ENCODE measurements around the gene MIPEP. TPM values are rescaled to one million over a fixed set of nuclear protein-coding genes. Genes with fewer than 3 reads are reported as not detected.

The MIPEP gene
- total RNA-seq, 1 donor from 2014 or later: 13.0 TPM

DNA sequence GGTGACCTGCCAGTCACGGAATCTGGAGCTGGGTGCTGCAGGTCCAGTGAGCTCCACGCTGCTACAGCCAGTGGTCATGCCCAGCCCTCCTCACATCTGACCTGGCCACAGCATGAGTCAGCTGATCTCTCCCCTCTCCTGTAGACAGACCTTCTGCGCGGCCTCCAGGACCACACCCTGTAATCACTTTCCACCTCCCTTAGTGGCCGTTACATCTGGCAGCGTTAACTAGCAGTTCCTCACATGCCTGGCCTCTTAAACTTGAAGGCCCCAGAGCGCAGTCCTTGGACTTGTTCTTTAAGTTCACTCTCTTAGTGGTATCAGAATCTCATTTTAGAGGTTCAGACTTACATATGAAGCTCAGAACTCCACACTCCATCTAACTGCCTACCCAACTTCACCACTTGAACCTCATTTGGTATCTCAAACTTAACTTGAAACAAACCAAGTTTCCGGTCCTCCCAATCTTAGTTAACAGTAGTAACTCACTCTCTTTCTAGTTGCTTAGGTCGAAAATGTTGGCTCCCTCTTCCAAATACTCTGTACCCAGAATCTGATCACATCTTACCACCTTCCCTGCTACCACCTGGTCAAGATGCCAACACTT lies 22.7 kb downstream of the MIPEP start:
- no peak overlapping the region for H3K4me3 Mint-ChIP-seq (ENCODE audit: unreplicated experiment)
- H3K9me3 Mint-ChIP-seq (ENCODE audit: unreplicated experiment): no peaks in the 10 kb centered on the region
- Histone ChIP-seq H2AFZ (ENCODE audit: low read depth, low read length) (peak overlapping the region; percentile 40), H3K4me3 (ENCODE audit: insufficient read depth, low read depth, low read length) (no peak overlapping the region), H3K36me3 (ENCODE audit: insufficient read depth, low read length) (peaks cover 2% of the 10 kb centered on the region), H3K4me1 (ENCODE audit: insufficient read depth, low read length) (peaks cover 13% of the 10 kb centered on the region), H4K20me1 (ENCODE audit: insufficient read depth, low read length) (no peaks in the 10 kb centered on the region), H3K9ac (ENCODE audit: low read length) (peak overlapping the region; percentile 35), H3K79me2 (ENCODE audit: insufficient read depth, low read length) (no peaks in the 10 kb centered on the region), H3K27ac (ENCODE audit: low read depth, low read length) (no peak overlapping the region), H3K9me3 (ENCODE audit: insufficient read depth, low read depth, low read length) (no peaks in the 10 kb centered on the region), H3K27me3 (ENCODE audit: insufficient read depth, low read length) (no peaks in the 10 kb centered on the region), H3K4me2 (ENCODE audit: low read length) (peak overlapping the region; percentile 29)
- peak; percentile 8 for DNase-seq (ENCODE audit: low read depth)
- FAIRE-seq: no peak
- no peak for TF ChIP-seq CTCF (IDR thresholded peaks at IDR 0.05; ENCODE audit: insufficient read depth, low read depth, low read length)
- H3K27ac Mint-ChIP-seq (ENCODE audit: unreplicated experiment): no peak overlapping the region
- H3K4me1 Mint-ChIP-seq (ENCODE audit: low read depth, unreplicated experiment): no peaks in the 10 kb centered on the region
- H3K36me3 Mint-ChIP-seq (ENCODE audit: low read depth, unreplicated experiment): peaks cover 6% of the 10 kb centered on the region
- no peaks in the 10 kb centered on the region for H3K27me3 Mint-ChIP-seq (ENCODE audit: low read depth, unreplicated experiment)

DNA sequence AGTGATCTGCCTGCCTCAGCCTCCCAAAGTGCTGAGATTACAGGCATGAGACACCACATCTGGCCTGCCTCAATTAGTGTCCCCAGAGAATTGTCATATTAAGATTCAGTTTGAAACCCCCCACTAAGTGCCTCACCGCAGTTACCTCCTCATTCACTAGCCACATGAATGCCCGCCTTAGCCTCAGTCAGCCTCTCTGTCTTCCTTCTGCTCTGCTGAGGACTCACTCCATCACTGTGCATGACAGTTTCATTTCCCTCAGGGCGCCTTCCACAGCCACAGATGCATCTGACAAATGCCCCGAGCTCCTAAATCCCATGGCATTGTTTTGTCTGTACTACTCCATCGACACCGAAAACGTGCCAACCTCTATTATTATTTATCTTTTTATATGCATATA lies 23.3 kb downstream of the MIPEP start:
- no peak for DNase-seq (ENCODE audit: low read depth)
- no peak overlapping the region for H3K9ac ChIP-seq (ENCODE audit: low read length)
- FAIRE-seq: no peak
- peaks cover 13% of the 10 kb centered on the region for H3K4me1 ChIP-seq (ENCODE audit: insufficient read depth, low read length)
- TF ChIP-seq CTCF (IDR thresholded peaks at IDR 0.05; ENCODE audit: insufficient read depth, low read depth, low read length): no peak
- no peak for TF ChIP-seq EZH2 (IDR thresholded peaks at IDR 0.05; ENCODE audit: insufficient read depth, low read length)
- H3K9me3 ChIP-seq (ENCODE audit: insufficient read depth, low read depth, low read length): no peaks in the 10 kb centered on the region
- H2AFZ ChIP-seq (ENCODE audit: low read depth, low read length): no peak overlapping the region
- H3K79me2 ChIP-seq (ENCODE audit: insufficient read depth, low read length): no peaks in the 10 kb centered on the region
- Mint-ChIP-seq H3K27ac (ENCODE audit: unreplicated experiment) (no peak overlapping the region), H3K9me3 (ENCODE audit: unreplicated experiment) (no peaks in the 10 kb centered on the region), H3K27me3 (ENCODE audit: low read depth, unreplicated experiment) (no peaks in the 10 kb centered on the region), H3K4me1 (ENCODE audit: low read depth, unreplicated experiment) (no peaks in the 10 kb centered on the region), H3K36me3 (ENCODE audit: low read depth, unreplicated experiment) (peaks cover 6% of the 10 kb centered on the region), H3K4me3 (ENCODE audit: unreplicated experiment) (no peak overlapping the region)
- H3K4me3 ChIP-seq (ENCODE audit: insufficient read depth, low read depth, low read length): no peak overlapping the region
- H4K20me1 ChIP-seq (ENCODE audit: insufficient read depth, low read length): no peaks in the 10 kb centered on the region
- no peak overlapping the region for H3K4me2 ChIP-seq (ENCODE audit: low read length)
- H3K36me3 ChIP-seq (ENCODE audit: insufficient read depth, low read length): peaks cover 2% of the 10 kb centered on the region
- no peak overlapping the region for H3K27ac ChIP-seq (ENCODE audit: low read depth, low read length)
- no peaks in the 10 kb centered on the region for H3K27me3 ChIP-seq (ENCODE audit: insufficient read depth, low read length)

- Histone ChIP-seq H3K79me2 (ENCODE audit: insufficient read depth, low read length) (no peaks in the 10 kb centered on the region), H3K36me3 (ENCODE audit: insufficient read depth, low read length) (peaks cover 2% of the 10 kb centered on the region), H2AFZ (ENCODE audit: low read depth, low read length) (no peak overlapping the region), H3K4me3 (ENCODE audit: insufficient read depth, low read depth, low read length) (no peak overlapping the region), H3K9ac (ENCODE audit: low read length) (no peak overlapping the region), H3K9me3 (ENCODE audit: insufficient read depth, low read depth, low read length) (no peaks in the 10 kb centered on the region), H3K27me3 (ENCODE audit: insufficient read depth, low read length) (no peaks in the 10 kb centered on the region), H3K4me1 (ENCODE audit: insufficient read depth, low read length) (peaks cover 13% of the 10 kb centered on the region), H3K4me2 (ENCODE audit: low read length) (no peak overlapping the region), H3K27ac (ENCODE audit: low read depth, low read length) (no peak overlapping the region), H4K20me1 (ENCODE audit: insufficient read depth, low read length) (no peaks in the 10 kb centered on the region)
- H3K4me3 Mint-ChIP-seq (ENCODE audit: unreplicated experiment): no peak overlapping the region
- H3K27me3 Mint-ChIP-seq (ENCODE audit: low read depth, unreplicated experiment): no peaks in the 10 kb centered on the region
- TF ChIP-seq EZH2 (IDR thresholded peaks at IDR 0.05; ENCODE audit: insufficient read depth, low read length) (no peak), CTCF (IDR thresholded peaks at IDR 0.05; ENCODE audit: insufficient read depth, low read depth, low read length) (no peak)
- H3K36me3 Mint-ChIP-seq (ENCODE audit: low read depth, unreplicated experiment): peaks cover 13% of the 10 kb centered on the region
- no peaks in the 10 kb centered on the region for H3K9me3 Mint-ChIP-seq (ENCODE audit: unreplicated experiment)
- FAIRE-seq (no peak), DNase-seq (ENCODE audit: low read depth) (no peak)
- no peak overlapping the region for H3K27ac Mint-ChIP-seq (ENCODE audit: unreplicated experiment)
- no peaks in the 10 kb centered on the region for H3K4me1 Mint-ChIP-seq (ENCODE audit: low read depth, unreplicated experiment)
Measured at GRCh38 chr13:23865026-23865425, 24.2 kb downstream of the MIPEP start.
